ENCODE data around the gene GALNT3.

Gene GALNT3

DNA sequence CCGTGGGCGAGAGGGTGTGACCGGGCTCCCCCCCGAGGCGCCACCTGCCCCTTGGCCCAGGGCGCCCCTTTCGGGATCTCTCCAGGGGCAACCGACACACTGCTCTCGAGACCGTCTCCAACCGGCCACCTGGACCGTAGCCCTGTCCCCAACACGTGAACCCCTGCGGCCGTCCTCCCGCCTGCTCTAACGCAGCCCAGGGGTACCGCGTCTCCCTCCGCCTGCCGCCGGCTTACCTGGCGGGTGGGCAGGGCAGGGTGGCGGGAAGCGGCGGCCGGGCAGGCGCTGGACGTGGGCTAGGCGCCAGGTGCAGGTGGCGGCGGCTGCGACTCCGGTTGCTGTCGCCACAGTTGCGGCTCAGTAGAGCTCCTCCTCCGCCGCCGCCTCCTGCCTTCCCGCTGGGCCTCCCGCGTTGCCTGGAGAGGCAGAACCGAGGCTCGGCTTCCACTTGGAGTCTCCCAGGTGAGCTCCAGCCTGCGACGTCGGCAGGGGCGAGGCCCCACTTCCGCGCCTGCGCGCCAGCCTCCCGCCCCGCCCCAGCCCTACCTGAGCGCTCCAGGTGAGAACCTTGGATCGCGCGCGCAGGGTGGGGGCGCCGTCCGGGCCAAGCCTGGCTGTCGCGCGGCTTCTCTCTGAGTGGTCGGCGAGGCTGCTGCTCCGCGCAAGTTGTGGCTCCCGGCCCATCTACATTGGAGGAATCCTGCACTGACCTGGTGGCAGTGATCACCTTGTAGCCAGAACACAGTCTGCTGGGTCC is at the start of gene GALNT3:
TSS of gene GALNT3 (minus strand) at position 469 of the 757 bp plus-strand sequence. CDS start 23,547 bp downstream, outside the sequence.
- TF ChIP-seq, protein P1, sequence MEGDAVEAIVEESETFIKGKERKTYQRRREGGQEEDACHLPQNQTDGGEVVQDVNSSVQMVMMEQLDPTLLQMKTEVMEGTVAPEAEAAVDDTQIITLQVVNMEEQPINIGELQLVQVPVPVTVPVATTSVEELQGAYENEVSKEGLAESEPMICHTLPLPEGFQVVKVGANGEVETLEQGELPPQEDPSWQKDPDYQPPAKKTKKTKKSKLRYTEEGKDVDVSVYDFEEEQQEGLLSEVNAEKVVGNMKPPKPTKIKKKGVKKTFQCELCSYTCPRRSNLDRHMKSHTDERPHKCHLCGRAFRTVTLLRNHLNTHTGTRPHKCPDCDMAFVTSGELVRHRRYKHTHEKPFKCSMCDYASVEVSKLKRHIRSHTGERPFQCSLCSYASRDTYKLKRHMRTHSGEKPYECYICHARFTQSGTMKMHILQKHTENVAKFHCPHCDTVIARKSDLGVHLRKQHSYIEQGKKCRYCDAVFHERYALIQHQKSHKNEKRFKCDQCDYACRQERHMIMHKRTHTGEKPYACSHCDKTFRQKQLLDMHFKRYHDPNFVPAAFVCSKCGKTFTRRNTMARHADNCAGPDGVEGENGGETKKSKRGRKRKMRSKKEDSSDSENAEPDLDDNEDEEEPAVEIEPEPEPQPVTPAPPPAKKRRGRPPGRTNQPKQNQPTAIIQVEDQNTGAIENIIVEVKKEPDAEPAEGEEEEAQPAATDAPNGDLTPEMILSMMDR (IDR thresholded peaks at IDR 0.05; ENCODE audit: low read depth, low read length) = no peak
- no peak for DNase-seq (ENCODE audit: low read depth, low spot score)
- H3K4me3 ChIP-seq (ENCODE audit: low read depth, low read length) = peak within 1 kb of the TSS; percentile 56
- in situ Hi-C loops (cut with HindIII; ENCODE audit: low sequenced_read_pairs) = no loop called here

DNA sequence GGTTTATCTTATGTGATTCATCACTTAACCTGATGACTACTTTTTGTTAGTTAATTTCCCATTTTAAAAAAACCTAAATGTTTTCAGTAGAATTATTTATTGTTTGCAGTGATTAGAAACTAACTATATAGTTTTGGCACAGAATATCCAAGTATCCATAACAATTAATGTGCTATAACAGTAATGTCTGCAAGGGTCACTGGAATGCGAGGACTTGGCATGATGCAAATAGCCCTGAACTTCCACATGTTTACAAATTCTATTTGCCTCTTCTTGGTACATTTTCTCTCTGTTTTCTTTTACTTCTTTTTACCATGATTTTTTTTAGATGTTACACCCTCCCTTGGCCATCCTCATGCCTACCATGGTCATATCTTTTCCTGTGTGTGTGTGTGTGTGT is 49.3 kb upstream of the GALNT3 start:
- DNase-seq (ENCODE audit: low read depth, low spot score) = no peak
- TF ChIP-seq, protein P1 (IDR thresholded peaks at IDR 0.05; ENCODE audit: low read depth, low read length) = no peak
- in situ Hi-C loops (cut with HindIII; ENCODE audit: low sequenced_read_pairs) = no loop called here
- H3K4me3 ChIP-seq (ENCODE audit: low read depth, low read length) = no peak overlapping the region

- TF ChIP-seq, protein P1 (IDR thresholded peaks at IDR 0.05; ENCODE audit: low read depth, low read length) = no peak
- no peak for DNase-seq (ENCODE audit: low read depth, low spot score)
- in situ Hi-C loops (cut with HindIII; ENCODE audit: low sequenced_read_pairs) = no loop called here
- H3K4me3 ChIP-seq (ENCODE audit: low read depth, low read length) = no peak overlapping the region
Observed at GRCh38 chr2:165840333-165840958, 46.4 kb upstream of the GALNT3 start.

DNA sequence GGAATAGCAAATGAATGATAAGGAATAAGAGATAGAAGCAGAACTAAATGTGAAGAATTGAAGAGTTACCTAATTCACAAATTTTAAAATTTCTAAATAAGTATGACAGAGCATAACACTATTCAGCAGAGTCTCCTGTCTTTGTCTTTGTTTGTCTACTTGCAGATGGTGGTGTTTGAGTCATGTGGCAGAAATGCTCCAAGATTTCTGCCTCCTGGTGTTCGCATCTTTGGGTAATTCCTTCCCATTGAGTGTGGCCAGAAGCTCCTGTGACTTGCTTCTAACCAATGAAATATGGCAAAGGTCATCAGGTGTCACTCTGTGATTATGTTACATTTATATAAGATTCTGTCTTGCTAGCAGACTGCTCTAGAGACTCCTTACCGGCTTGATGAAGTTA is 45.6 kb upstream of the GALNT3 start:
- in situ Hi-C loops (cut with HindIII; ENCODE audit: low sequenced_read_pairs) = no loop called here
- no peak overlapping the region for H3K4me3 ChIP-seq (ENCODE audit: low read depth, low read length)
- peak; percentile 36 for DNase-seq (ENCODE audit: low read depth, low spot score)
- TF ChIP-seq, protein P1 (IDR thresholded peaks at IDR 0.05; ENCODE audit: low read depth, low read length) = no peak

GRCh38 chr2:165837122-165837521 is 43.1 kb upstream of the GALNT3 start:
- peak; percentile 61 for DNase-seq (ENCODE audit: low read depth, low spot score)
- in situ Hi-C loops (cut with HindIII; ENCODE audit: low sequenced_read_pairs) = no loop called here
- TF ChIP-seq, protein P1 (IDR thresholded peaks at IDR 0.05; ENCODE audit: low read depth, low read length) = no peak

DNA sequence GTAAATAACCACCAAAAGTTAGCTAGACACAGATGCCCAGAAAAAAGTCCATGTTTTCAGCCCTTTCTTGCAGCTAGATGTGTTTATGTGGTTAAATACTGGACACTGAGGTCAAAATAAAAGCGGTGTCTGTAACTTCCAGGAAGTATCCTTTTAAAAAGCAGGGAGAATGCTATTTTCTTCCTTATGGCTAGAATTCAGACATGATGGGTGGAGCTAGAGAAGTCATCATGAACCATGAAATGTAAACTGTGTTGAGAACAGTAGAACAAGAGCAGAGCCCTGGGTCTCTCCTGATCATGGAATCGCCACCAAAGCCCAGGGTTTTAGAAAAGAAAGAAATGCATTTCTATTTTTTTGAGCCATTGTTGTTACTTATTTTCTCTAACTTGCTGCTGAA is 41.3 kb upstream of the GALNT3 start:
- no peak for DNase-seq (ENCODE audit: low read depth, low spot score)
- TF ChIP-seq, protein P1 (IDR thresholded peaks at IDR 0.05; ENCODE audit: low read depth, low read length) = no peak
- in situ Hi-C loops (cut with HindIII; ENCODE audit: low sequenced_read_pairs) = no loop called here
- H3K4me3 ChIP-seq (ENCODE audit: low read depth, low read length) = no peak overlapping the region

More at GRCh38 chr2:165837122-165837521, 43.1 kb upstream of the GALNT3 start:
- H3K4me3 ChIP-seq (ENCODE audit: low read depth, low read length) = no peak overlapping the region
